GM18907 (cell line): Measurements from ENCODE around the gene JPH4.

Source experiments
- ATAC-seq: cut with Tn5 transposase; IDR thresholded peaks from one replicate; pipeline ENCODE4 v1.9.1; 2021; ENCODE audit warnings: mild to moderate bottlenecking, moderate library complexity; ENCODE audit not compliant: unreplicated experiment

The JPH4 gene

GRCh38 chr14:23533652-23534435, 44.7 kb downstream of the JPH4 start:
- ATAC-seq: no peak

GRCh38 chr14:23532658-23533057, 45.9 kb downstream of the JPH4 start:
- ATAC-seq: no peak

GRCh38 chr14:23531391-23531790, 47.2 kb downstream of the JPH4 start:
- no peak for ATAC-seq

GRCh38 chr14:23530375-23531055, 48.1 kb downstream of the JPH4 start:
- no peak for ATAC-seq

- no peak for ATAC-seq
These were observed 49.6 kb downstream of the JPH4 start for GRCh38 chr14:23529016-23529415.

GRCh38 chr14:23528555-23528954, 50.0 kb downstream of the JPH4 start:
- ATAC-seq: no peak

- no peak for ATAC-seq
These were observed 53.0 kb downstream of the JPH4 start for GRCh38 chr14:23525611-23526010.

GRCh38 chr14:23524954-23525353, 53.6 kb downstream of the JPH4 start:
- ATAC-seq: no peak

- ATAC-seq: no peak
These were observed 55.2 kb downstream of the JPH4 start for GRCh38 chr14:23523229-23524016.

- no peak for ATAC-seq
These were observed 55.9 kb downstream of the JPH4 start for GRCh38 chr14:23522643-23523198.

GRCh38 chr14:23521785-23522640, 56.6 kb downstream of the JPH4 start:
- ATAC-seq: no peak

GRCh38 chr14:23520899-23521533, 57.6 kb downstream of the JPH4 start:
- ATAC-seq: no peak

GRCh38 chr14:23518709-23519108, 59.9 kb downstream of the JPH4 start:
- no peak for ATAC-seq
